PFSK-1 (cell line): ENCODE measurements around the gene UFC1.
A peak's percentile ranks its signal among the peaks of the same experiment; 100 is the strongest.

ENCODE experiments used
- FOXP2 ChIP-seq: optimal IDR thresholded peaks from 2 replicates; pipeline ENCODE3; 2011; ENCODE audit warnings: borderline replicate concordance, control low read depth, inconsistent platforms; ENCODE audit not compliant: insufficient read depth; ENCODE audit errors: extremely low read length, extremely low read depth
- POLR2AphosphoS5 ChIP-seq: IDR thresholded peaks from 2 replicates; pipeline ENCODE4 v1.6.1; 2012; ENCODE audit warnings: low read depth, mild to moderate bottlenecking, control low read depth, low read length, moderate library complexity
- REST ChIP-seq, 2 experiments: IDR thresholded peaks; 2 replicates each; pipeline versions ENCODE4 v1.6.1 to v1.8.0; 2011 to 2012; ENCODE audit warnings: low read depth in 2 of 2, low read length in 2 of 2, control low read depth in 1 of 2, inconsistent platforms in 1 of 2, mild to moderate bottlenecking in 1 of 2, moderate library complexity in 1 of 2; ENCODE audit not compliant: insufficient read depth in 1 of 2
- SIN3A ChIP-seq: IDR thresholded peaks from 2 replicates; pipeline ENCODE4 v1.6.1; 2012; ENCODE audit warnings: mild to moderate bottlenecking, low read length, moderate library complexity, borderline replicate concordance; ENCODE audit not compliant: insufficient read depth
- TAF1 ChIP-seq: IDR thresholded peaks from 2 replicates; pipeline ENCODE4 v1.6.1; 2012; ENCODE audit warnings: low read length, control low read depth, borderline replicate concordance; ENCODE audit not compliant: insufficient read depth

UFC1 gene

GRCh38 chr1:161130266-161130665 is 23.5 kb upstream of the UFC1 start:
- TF ChIP-seq SIN3A (no peak), REST (IDR thresholded peaks at IDR 0.05; ENCODE audit: insufficient read depth in 1 of 2, low read depth in 2 of 2, low read length in 2 of 2) (no peak), FOXP2 (no peak)

- TF ChIP-seq SIN3A (no peak), POLR2AphosphoS5 (no peak), REST (IDR thresholded peaks at IDR 0.05; ENCODE audit: insufficient read depth in 1 of 2, low read depth in 2 of 2, low read length in 2 of 2) (no peak), FOXP2 (no peak), TAF1 (no peak)
Measured at GRCh38 chr1:161131523-161132409, 22.0 kb upstream of the UFC1 start.

GRCh38 chr1:161132410-161133219 is 21.2 kb upstream of the UFC1 start, which contains the start of gene DEDD:
Gene DEDD, minus strand, starts transcription at chr1:161132667. Its CDS starts 8,205 bp downstream, at chr1:161124462.
- TF ChIP-seq REST (IDR thresholded peaks at IDR 0.05; ENCODE audit: insufficient read depth in 1 of 2, low read depth in 2 of 2, low read length in 2 of 2) (peak in 1 of 2 experiments; percentile 26; a peak in 1 of 4 replicates), SIN3A (no peak), FOXP2 (peak; percentile 75), TAF1 (no peak), POLR2AphosphoS5 (no peak; the same call in 1 of the 2 replicates)

GRCh38 chr1:161133220-161133740 is 20.5 kb upstream of the UFC1 start:
- no peak for TF ChIP-seq FOXP2
- no peak; a peak in 1 of 4 replicates for TF ChIP-seq REST (IDR thresholded peaks at IDR 0.05; ENCODE audit: insufficient read depth in 1 of 2, low read depth in 2 of 2, low read length in 2 of 2)
- TF ChIP-seq TAF1: no peak
- TF ChIP-seq POLR2AphosphoS5: no peak
- TF ChIP-seq SIN3A: 0 out of 2 replicates have a peak, but pooled peaks have one; percentile 59
